Heart right ventricle (tissue), 16 donors: ENCODE measurements around the gene SASH3. TPM values are rescaled to one million over a fixed set of nuclear protein-coding genes. Genes with fewer than 3 reads are reported as not detected.
A peak's percentile ranks its signal among the peaks of the same experiment; 100 is the strongest.

Source experiments
- ATAC-seq, 8 donors: fragments of 200-7000 bp; cut with Tn5 transposase; one replicate each; pipeline ENCODE4 v1.9.1; 2020; ENCODE audit warnings: mild to moderate bottlenecking in 8 of 8, moderate library complexity in 8 of 8, moderate number of reproducible peaks in 1 of 8
- DNase-seq, 2 donors: peaks; one replicate each; pipeline ENCODE4 v3.0.0-alpha.2; 2020
- H3K27ac ChIP-seq, 10 donors: fragments of 200-600 bp; sonication (generic) in 2 of 10; one replicate each; pipeline versions ENCODE4 v1.5.0 to v1.8.0; 2020 to 2022; ENCODE audit warnings: mild to moderate bottlenecking in 3 of 10
- H3K27me3 ChIP-seq, 7 donors: fragments of 200-600 bp; one replicate each; pipeline ENCODE4 v1.8.0; 2021 to 2022; ENCODE audit warnings: mild to moderate bottlenecking in 2 of 7
- H3K36me3 ChIP-seq, 9 donors: fragments of 200-600 bp; sonication (generic) in 1 of 9; one replicate each; pipeline versions ENCODE4 v1.5.0 to v1.8.0; 2020 to 2022; ENCODE audit warnings: mild to moderate bottlenecking in 2 of 9
- H3K4me1 ChIP-seq, 9 donors: fragments of 200-600 bp; sonication (generic) in 1 of 9; one replicate each; pipeline versions ENCODE4 v1.5.0 to v1.8.0; 2020 to 2022; ENCODE audit warnings: mild to moderate bottlenecking in 4 of 9
- H3K4me3 ChIP-seq, 10 donors: fragments of 200-600 bp; sonication (generic) in 2 of 10; one replicate each; pipeline versions ENCODE4 v1.5.0 to v1.8.0; 2020 to 2022; ENCODE audit warnings: mild to moderate bottlenecking in 7 of 10, moderate library complexity in 2 of 10
- H3K9me3 ChIP-seq, 11 donors: fragments of 200-600 bp in 10 of 11; sonication (generic) in 2 of 11; one replicate each; pipeline versions ENCODE4 v1.5.0 to v1.8.0; 2013 to 2022; ENCODE audit warnings: mild to moderate bottlenecking in 2 of 11, control low read depth in 1 of 11, moderate library complexity in 1 of 11
- CTCF ChIP-seq, 9 donors: fragments of 200-600 bp; sonication (generic) in 2 of 9; IDR thresholded peaks; one replicate each; pipeline versions ENCODE4 v1.5.0 to v1.8.0; 2021 to 2022; ENCODE audit warnings: antibody characterized with exemption in 9 of 9, mild to moderate bottlenecking in 5 of 9, moderate library complexity in 1 of 9
- WGBS, 2 donors: extraction: QIAGEN DNeasy Blood & Tissue Kit; methylation state at CpG; one replicate each; pipeline ENCODE4 v1.1.7; 2013; ENCODE audit warnings: inconsistent platforms in 1 of 2; 5-methylcytosine and 5-hydroxymethylcytosine counted together
- intact Hi-C, 10 donors: fragments of 100-400 bp; cut with DNase I; formaldehyde crosslinking; loops; one replicate each; pipeline versions ENCODE4 v1.11.1 to v1.14.2; 2022
- polyA plus RNA-seq, 2 donors: library from polyadenylated mRNA; stranded (reverse); fragments of 200-250 nt; gene quantifications; one replicate each; pipeline ENCODE4 v1.2.3, GENCODE V29; 2013
- total RNA-seq, 10 donors: library from RNA; stranded (reverse); fragmentation: NEBNext Ultra II Directional in 3 of 10; extraction: Animal tissue kit (Norgen Biotek cat#: 25700) in 3 of 10; gene quantifications; one replicate each; pipeline versions ENCODE4 v1.2.1 to v1.2.4, GENCODE V29; 2021 to 2023
- donor health status: Arrhythmogenic right ventricular cardiomyopathy.
- donor health status: ischemic (EF 13 %, LVEDD 7.1; RV severe dilation, severe dysfunction).
- donor health status: healthy with polysubstance abuse.
- donor health status: DM: no; HTN: yes; CAD: no.
- donor health status: DM: no; HTN: no; CAD: no.
- donor health status: ischemic (EF 25% LVEDD 6.9; RV normal size, moderate dysfunction).
- donor health status: ischemic (EF 25% LVEDD 5.7; RV mildly dilated, moderate dysfunction).
- donor health status: healthy.
- donor health status: DM: yes; HTN: yes; CAD: no.
- donor health status: Ischemic cardiomyopathy.
- donor health status: ischemic (EF 35%, LVEDD 5.7; RV mildly dilated, moderate dysfunction).
- donor health status: nonischemic (EF 11% LVEDD 7.7; RV severe dilation, severe dysfunction).
- donor health status: DM: yes; HTN: yes; CAD: no.
- donor health status: PGD.
- donor health status: ischemic (EF 29% LVEDD 5.4; RV normal size, mild dysfunction).
- donor health status: nonischemic (EF 23%, LVEDD 6.1; RV moderate dilation, normal function).

Gene SASH3
- total and polyA plus RNA-seq, 12 donors, result 0.57 to 15.3 (median 2.1) TPM

- no peaks in the 10 kb centered on the region for H3K4me1 ChIP-seq
- H3K27me3 ChIP-seq, result no peaks in the 10 kb centered on the region
- 67 to 72% methylated on average over 4 of the region's 4 CpGs for WGBS, 2 donors
- H3K4me3 ChIP-seq, result no peak overlapping the region
- no peak for DNase-seq
- no peaks in the 10 kb centered on the region for H3K9me3 ChIP-seq
- H3K27ac ChIP-seq, result no peak overlapping the region
- peaks cover 0 to 20% (median 0%) of the 10 kb centered on the region in 9 donors for H3K36me3 ChIP-seq
- TF ChIP-seq CTCF (IDR thresholded peaks at IDR 0.05), result no peak
- no peak for ATAC-seq
- intact Hi-C loops, result loop anchor here in 5 of 10 donors (5.0 to 10.0 kb wide), 4 partner anchors 71 to 221 kb away; no protein-coding TSS in a partner anchor
Observed at GRCh38 chrX:129825746-129826505, 46.2 kb downstream of the SASH3 start.

GRCh38 chrX:129830494-129830893, 50.7 kb downstream of the SASH3 start:
- WGBS, 2 donors, result 64 to 76% methylated on average over 4 of the region's 4 CpGs
- Histone ChIP-seq H3K36me3 (peaks cover 0 to 16% (median 0%) of the 10 kb centered on the region in 9 donors), H3K27me3 (no peaks in the 10 kb centered on the region), H3K27ac (peak overlapping the region in 1 of 10 donors; percentile 4), H3K9me3 (no peaks in the 10 kb centered on the region), H3K4me1 (peaks cover 0 to 4% (median 0%) of the 10 kb centered on the region in 9 donors), H3K4me3 (no peak overlapping the region)
- intact Hi-C loops, result loop anchor here in 1 of 10 donors (10.0 kb wide), 2 partner anchors 196 to 226 kb away; no protein-coding TSS in a partner anchor
- no peak for TF ChIP-seq CTCF (IDR thresholded peaks at IDR 0.05)
- no peak for DNase-seq
- no peak for ATAC-seq

GRCh38 chrX:129831091-129831885, 51.5 kb downstream of the SASH3 start:
- H3K27ac ChIP-seq, result peak overlapping the region in 1 of 10 donors; percentile 4
- intact Hi-C loops, result loop anchor here in 1 of 10 donors (10.0 kb wide), 2 partner anchors 196 to 226 kb away; no protein-coding TSS in a partner anchor
- H3K4me1 ChIP-seq, result peaks cover 0 to 4% (median 0%) of the 10 kb centered on the region in 9 donors
- peak; percentile 4 to 17 for DNase-seq
- no peak for TF ChIP-seq CTCF (IDR thresholded peaks at IDR 0.05)
- no peak overlapping the region for H3K4me3 ChIP-seq
- WGBS, 2 donors, result 55 to 57% methylated on average over 8 of the region's 8 CpGs
- no peaks in the 10 kb centered on the region for H3K9me3 ChIP-seq
- ATAC-seq, result peak in 6 of 8 donors; percentile 21 to 76 (median 48)
- peaks cover 0 to 16% (median 0%) of the 10 kb centered on the region in 9 donors for H3K36me3 ChIP-seq
- H3K27me3 ChIP-seq, result no peaks in the 10 kb centered on the region
